Measurements from ENCODE around the gene SYNE1. TPM values are rescaled to one million over a fixed set of nuclear protein-coding genes. Genes with fewer than 3 reads are reported as not detected.

Gene SYNE1
- total and polyA plus RNA-seq, 10 of the 15 experiments (the other 5 are each of a cell fraction or from before 2014, with no cell fraction given), result 2.3 to 28.7 (median 14.1) TPM

DNA sequence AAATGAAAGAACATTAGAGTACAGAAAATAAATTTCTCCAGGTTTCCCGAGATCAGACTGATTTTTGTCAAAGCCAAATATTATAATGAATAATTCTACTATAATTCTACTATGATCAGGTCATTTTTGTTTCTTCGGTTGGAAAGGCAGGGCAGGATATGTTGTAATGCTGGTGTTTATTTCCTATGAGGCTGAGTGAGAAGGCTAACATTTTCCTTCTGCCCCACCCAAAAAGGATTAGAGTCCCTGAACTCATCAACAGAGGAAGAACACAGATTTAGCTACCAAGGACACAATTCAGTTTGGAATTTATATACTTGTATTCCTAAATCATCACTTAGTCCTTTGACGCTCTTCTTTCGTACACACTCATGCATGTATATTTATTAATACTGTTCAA is 318.9 kb downstream of the SYNE1 start:
- ATAC-seq (no peak), DNase-seq (ENCODE audit: low read depth, low spot score) (no peak), FAIRE-seq (no peak)
- no TSS peak for BruUV-seq (replicated peaks)
- no peak overlapping the region for H3K9ac ChIP-seq (ENCODE audit: control insufficient read depth, insufficient read depth, low read length)
- in situ Hi-C loops (cut with MboI), result no loop called here
- ChIA-PET RAD21 (ENCODE audit: unreplicated experiment) (interaction anchor here (1.4 kb wide), 1 partner anchor 19 kb away, joined by 3 read pairs; no protein-coding TSS in a partner anchor), CTCF (interaction anchor here (0.6 to 3.1 kb wide), 4 partner anchors 12 to 20 kb away, joined by 3 to 18 read pairs (median 3); no protein-coding TSS in a partner anchor), SMC1A (ENCODE audit: uncharacterized antibody, unreplicated experiment) (interaction anchor here (1.2 to 3.7 kb wide), 5 partner anchors 17 to 22 kb away, joined by 4 to 25 read pairs (median 5); no protein-coding TSS in a partner anchor), POLR2A (no interaction called here)
- H3K9me3 ChIP-seq (replicated peaks; ENCODE audit: control insufficient read depth, insufficient read depth, low read length), result no peaks in the 10 kb centered on the region; the same call in 2 of the 3 replicates
- intact Hi-C loops (cut with micrococcal nuclease; ENCODE audit: unreplicated experiment), result no loop called here
- no peak overlapping the region for H3K27ac ChIP-seq (ENCODE audit: control insufficient read depth, insufficient read depth)
- H3K4me2 ChIP-seq (ENCODE audit: control insufficient read depth, insufficient read depth), result no peak overlapping the region
- H3K4me3 ChIP-seq, result no peak overlapping the region
- H3K36me3 ChIP-seq (ENCODE audit: control insufficient read depth in 2 of 2, insufficient read depth in 2 of 2, low read length in 1 of 2), result no peaks in the 10 kb centered on the region
- H4K20me1 ChIP-seq (ENCODE audit: control insufficient read depth, insufficient read depth), result no peaks in the 10 kb centered on the region
- no peak for TF ChIP-seq CREM (IDR thresholded peaks at IDR 0.05; ENCODE audit: low read depth)
- no peak for TF ChIP-seq NRF1 (conservative IDR thresholded peaks at IDR 0.05; ENCODE audit: low read depth, low read length)
- no peak for TF ChIP-seq MYB (IDR thresholded peaks at IDR 0.05; ENCODE audit: borderline replicate concordance, low read depth, low read length)
- no peak for TF ChIP-seq SPI1 (IDR thresholded peaks at IDR 0.05; ENCODE audit: borderline replicate concordance, insufficient read depth, low read depth, low read length)
- no peak for TF ChIP-seq RUNX3 (IDR thresholded peaks at IDR 0.05; ENCODE audit: low read length)
- no peak for TF ChIP-seq PAX5 (IDR thresholded peaks at IDR 0.05; ENCODE audit: borderline replicate concordance, low read depth, low read length)
- TF ChIP-seq BACH1 (IDR thresholded peaks at IDR 0.05; ENCODE audit: borderline replicate concordance), result no peak
- no peak for TF ChIP-seq TAF1 (IDR thresholded peaks at IDR 0.05; ENCODE audit: borderline replicate concordance, low read depth, low read length)
- TF ChIP-seq BMI1 (IDR thresholded peaks at IDR 0.05; ENCODE audit: borderline replicate concordance), result no peak
- TF ChIP-seq YBX1 (IDR thresholded peaks at IDR 0.05), result no peak
- no peak for TF ChIP-seq HCFC1 (IDR thresholded peaks at IDR 0.05; ENCODE audit: low read length)
- TF ChIP-seq NR2C2 (IDR thresholded peaks at IDR 0.05; ENCODE audit: borderline replicate concordance, control insufficient read depth, insufficient read length, low read depth), result no peak
- TF ChIP-seq, protein P1, sequence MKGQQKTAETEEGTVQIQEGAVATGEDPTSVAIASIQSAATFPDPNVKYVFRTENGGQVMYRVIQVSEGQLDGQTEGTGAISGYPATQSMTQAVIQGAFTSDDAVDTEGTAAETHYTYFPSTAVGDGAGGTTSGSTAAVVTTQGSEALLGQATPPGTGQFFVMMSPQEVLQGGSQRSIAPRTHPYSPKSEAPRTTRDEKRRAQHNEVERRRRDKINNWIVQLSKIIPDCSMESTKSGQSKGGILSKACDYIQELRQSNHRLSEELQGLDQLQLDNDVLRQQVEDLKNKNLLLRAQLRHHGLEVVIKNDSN (IDR thresholded peaks at IDR 0.05; ENCODE audit: borderline replicate concordance, extremely low read length, insufficient read depth, low read depth, low read length), result no peak
- TF ChIP-seq GABPA (IDR thresholded peaks at IDR 0.05; ENCODE audit: low read depth), result no peak
- TF ChIP-seq CHD2 (IDR thresholded peaks at IDR 0.05; ENCODE audit: borderline replicate concordance, low read depth, low read length), result no peak
- TF ChIP-seq ZNF687 (IDR thresholded peaks at IDR 0.05), result no peak
- TF ChIP-seq POLR2AphosphoS5 (IDR thresholded peaks at IDR 0.05; ENCODE audit: low read length), result no peak
- TF ChIP-seq RB1 (IDR thresholded peaks at IDR 0.05; ENCODE audit: borderline replicate concordance), result no peak
- TF ChIP-seq SREBF1 (IDR thresholded peaks at IDR 0.05; ENCODE audit: low read length), result no peak
- H3K27me3 ChIP-seq (replicated peaks in 1 of 2; ENCODE audit: control insufficient read depth in 2 of 2, insufficient read depth in 2 of 2, low read length in 1 of 2), result peaks cover 0 to under 1% of the 10 kb centered on the region in 2 experiments; a peak in 2 of 4 replicates
- peaks cover 9% of the 10 kb centered on the region for H3K4me1 ChIP-seq (ENCODE audit: control insufficient read depth, insufficient read depth, low read length)
- WGBS (ENCODE audit: insufficient coverage, insufficient replicate concordance, low lambda C conversion rate, missing lambda C conversion rate), result 73% methylated on average over 4 of the region's 4 CpGs
- no peak overlapping the region for H2AFZ ChIP-seq (ENCODE audit: control insufficient read depth, low read depth, low read length)
- no peaks in the 10 kb centered on the region for H3K79me2 ChIP-seq (ENCODE audit: control insufficient read depth, insufficient read depth, low read length)
